B cell (primary cell): ENCODE data around the gene SYTL1.

Experiments
- EZH2 ChIP-seq: IDR thresholded peaks from 2 replicates; pipeline ENCODE4 v1.6.1; 2012; ENCODE audit warnings: borderline replicate concordance, low read depth, mild to moderate bottlenecking, moderate library complexity, low read length; ENCODE audit not compliant: insufficient read depth, poor library complexity, severe bottlenecking
- TF ChIP-seq, protein P1 (sequence below): fragments of 200-600 bp; IDR thresholded peaks from one replicate; pipeline ENCODE4 v1.8.0; 2022; ENCODE audit warnings: antibody characterized with exemption, mild to moderate bottlenecking

DNA sequence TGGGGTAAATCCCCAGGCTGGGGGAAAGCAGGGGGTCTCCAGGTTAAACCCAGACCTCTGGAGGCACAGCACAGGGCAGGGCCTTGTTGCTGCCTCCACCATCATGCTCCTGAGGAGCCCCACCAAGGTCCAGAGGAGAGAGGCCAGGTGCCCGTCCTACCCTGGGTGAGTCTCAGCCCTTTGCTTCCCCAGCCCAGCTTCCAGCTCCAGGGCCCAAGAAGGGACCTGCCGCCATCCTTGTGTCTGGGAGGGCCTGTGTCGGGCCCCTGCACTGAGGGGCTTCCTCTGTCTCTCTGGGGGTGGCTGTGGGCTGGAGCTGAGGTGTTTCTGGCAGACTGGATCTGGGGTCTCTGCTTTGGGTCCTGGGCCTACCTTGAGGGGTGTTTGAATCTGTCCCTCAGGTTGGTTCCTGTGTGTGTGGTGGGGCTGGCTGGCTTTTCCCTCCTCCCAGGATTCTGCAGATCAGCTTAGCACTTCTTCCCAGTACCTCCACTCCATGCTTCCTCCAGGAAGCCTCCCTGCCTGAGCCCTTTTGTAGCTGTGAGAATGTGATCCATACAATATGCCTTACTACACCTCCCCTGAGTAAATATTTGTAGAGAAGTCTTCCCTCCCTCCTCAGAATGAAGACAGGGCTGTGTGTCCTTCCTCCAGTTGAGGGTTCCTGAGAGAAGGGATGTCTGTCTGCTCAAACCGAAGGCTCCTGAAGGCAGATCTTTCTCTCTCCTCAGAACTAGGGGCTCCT lies 56.8 kb downstream of the SYTL1 start:
- TF ChIP-seq, protein P1, sequence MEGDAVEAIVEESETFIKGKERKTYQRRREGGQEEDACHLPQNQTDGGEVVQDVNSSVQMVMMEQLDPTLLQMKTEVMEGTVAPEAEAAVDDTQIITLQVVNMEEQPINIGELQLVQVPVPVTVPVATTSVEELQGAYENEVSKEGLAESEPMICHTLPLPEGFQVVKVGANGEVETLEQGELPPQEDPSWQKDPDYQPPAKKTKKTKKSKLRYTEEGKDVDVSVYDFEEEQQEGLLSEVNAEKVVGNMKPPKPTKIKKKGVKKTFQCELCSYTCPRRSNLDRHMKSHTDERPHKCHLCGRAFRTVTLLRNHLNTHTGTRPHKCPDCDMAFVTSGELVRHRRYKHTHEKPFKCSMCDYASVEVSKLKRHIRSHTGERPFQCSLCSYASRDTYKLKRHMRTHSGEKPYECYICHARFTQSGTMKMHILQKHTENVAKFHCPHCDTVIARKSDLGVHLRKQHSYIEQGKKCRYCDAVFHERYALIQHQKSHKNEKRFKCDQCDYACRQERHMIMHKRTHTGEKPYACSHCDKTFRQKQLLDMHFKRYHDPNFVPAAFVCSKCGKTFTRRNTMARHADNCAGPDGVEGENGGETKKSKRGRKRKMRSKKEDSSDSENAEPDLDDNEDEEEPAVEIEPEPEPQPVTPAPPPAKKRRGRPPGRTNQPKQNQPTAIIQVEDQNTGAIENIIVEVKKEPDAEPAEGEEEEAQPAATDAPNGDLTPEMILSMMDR: no peak
- TF ChIP-seq EZH2: no peak
